ENCODE results near the gene TGFB3.
A peak's percentile ranks its signal among the peaks of the same experiment; 100 is the strongest.

TGFB3 gene

DNA sequence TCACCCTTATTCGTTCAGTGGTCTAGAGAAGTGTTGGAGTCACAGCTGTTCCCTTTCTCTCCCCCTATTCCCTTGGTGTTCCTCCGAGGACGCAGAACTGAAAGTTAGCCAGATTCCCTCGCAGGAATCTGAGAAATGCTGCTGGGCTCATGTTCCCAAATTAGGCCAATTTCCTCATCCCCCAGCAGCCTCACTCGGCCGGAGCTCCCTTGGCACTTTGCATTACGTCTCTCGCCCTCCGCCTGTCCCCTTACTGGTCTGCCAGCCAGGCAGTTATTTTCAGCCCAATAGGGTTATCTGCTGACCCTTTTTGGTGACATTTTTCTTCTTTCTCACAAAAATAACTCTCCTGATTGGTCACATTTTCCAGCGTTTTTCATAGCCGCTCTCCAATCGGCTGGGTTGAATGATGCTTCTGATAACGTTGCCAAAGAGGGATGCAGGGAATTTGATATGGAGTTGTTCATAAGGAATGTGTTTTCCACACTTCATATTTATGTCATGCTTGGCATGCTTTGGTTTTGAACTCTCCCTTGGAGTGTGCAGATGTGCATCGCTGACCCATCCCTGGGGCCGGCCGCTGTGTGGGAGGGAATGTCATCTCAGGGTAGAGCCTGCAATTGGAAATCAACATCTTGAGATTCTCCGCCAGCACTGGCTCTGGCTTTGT is 13.7 kb upstream of the TGFB3 start:
- TF ChIP-seq, protein P1, sequence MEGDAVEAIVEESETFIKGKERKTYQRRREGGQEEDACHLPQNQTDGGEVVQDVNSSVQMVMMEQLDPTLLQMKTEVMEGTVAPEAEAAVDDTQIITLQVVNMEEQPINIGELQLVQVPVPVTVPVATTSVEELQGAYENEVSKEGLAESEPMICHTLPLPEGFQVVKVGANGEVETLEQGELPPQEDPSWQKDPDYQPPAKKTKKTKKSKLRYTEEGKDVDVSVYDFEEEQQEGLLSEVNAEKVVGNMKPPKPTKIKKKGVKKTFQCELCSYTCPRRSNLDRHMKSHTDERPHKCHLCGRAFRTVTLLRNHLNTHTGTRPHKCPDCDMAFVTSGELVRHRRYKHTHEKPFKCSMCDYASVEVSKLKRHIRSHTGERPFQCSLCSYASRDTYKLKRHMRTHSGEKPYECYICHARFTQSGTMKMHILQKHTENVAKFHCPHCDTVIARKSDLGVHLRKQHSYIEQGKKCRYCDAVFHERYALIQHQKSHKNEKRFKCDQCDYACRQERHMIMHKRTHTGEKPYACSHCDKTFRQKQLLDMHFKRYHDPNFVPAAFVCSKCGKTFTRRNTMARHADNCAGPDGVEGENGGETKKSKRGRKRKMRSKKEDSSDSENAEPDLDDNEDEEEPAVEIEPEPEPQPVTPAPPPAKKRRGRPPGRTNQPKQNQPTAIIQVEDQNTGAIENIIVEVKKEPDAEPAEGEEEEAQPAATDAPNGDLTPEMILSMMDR (IDR thresholded peaks at IDR 0.05): no peak
- H3K27ac ChIP-seq: peak overlapping the region; percentile 81 to 87
- H3K27me3 ChIP-seq: no peaks in the 10 kb centered on the region
- intact Hi-C loops (cut with DNase I; ENCODE audit: low total_unique reads): no loop called here
- H3K9me3 ChIP-seq: no peaks in the 10 kb centered on the region
- peaks cover 0 to 66% (median 29%) of the 10 kb centered on the region in 4 donors for H3K4me1 ChIP-seq
- DNase-seq: peak; percentile 71 to 92
- peaks cover 0 to 34% (median under 1%) of the 10 kb centered on the region in 3 donors for H3K36me3 ChIP-seq
- H3K4me3 ChIP-seq: peak overlapping the region; percentile 29 to 37

DNA sequence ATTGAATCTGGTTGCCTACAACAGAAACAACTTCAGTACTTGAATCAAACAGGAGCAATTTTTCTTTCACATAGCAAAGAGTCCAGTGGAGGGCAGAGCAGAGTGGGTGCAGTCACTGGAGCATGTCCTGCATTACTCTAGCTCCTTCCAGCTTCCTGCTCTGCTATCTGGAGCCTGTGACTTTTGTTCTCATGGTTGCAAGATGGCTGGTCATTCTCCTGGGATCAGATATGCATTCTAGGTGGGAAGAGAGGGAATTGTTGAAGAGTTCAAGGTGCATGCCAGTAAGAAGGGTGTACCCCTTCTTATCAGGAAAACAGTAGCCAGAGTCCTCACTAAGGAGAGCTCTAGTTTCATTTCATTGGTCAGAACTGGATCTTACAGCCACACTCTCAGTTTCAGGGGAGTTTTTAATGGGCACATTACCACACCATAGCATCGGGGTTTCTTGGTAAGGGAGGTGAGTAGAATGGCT is 11.8 kb upstream of the TGFB3 start:
- TF ChIP-seq, protein P1 (IDR thresholded peaks at IDR 0.05): no peak
- Histone ChIP-seq H3K4me1 (peaks cover 0 to 78% (median 38%) of the 10 kb centered on the region in 4 donors), H3K27ac (peak overlapping the region; percentile 21 to 87), H3K4me3 (no peak overlapping the region), H3K36me3 (peaks cover 0 to 33% (median 0%) of the 10 kb centered on the region in 3 donors), H3K9me3 (no peaks in the 10 kb centered on the region), H3K27me3 (no peaks in the 10 kb centered on the region)
- DNase-seq: no peak
- intact Hi-C loops (cut with DNase I; ENCODE audit: low total_unique reads): no loop called here

DNA sequence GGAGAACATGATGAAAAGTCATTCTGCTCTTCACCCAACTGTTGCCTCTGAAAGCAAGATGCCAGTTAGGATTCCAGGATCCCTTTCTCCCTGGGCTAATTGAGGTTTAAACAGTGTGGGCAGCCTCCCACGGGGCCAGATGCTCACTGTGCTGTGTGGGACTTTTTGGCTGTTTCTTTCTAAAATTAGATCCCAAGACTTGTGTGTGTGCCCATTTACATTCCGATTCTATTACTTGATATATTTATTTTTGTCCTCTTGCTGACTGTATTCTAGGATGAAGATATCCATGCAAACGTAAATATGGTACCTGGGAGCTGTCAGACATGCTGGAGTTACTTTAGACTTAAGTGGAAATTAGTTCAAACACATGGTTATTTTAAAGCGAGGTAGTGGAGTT is 10.0 kb upstream of the TGFB3 start:
- Histone ChIP-seq H3K36me3 (peaks cover 0 to 16% (median 0%) of the 10 kb centered on the region in 3 donors), H3K27ac (peak overlapping the region; percentile 41 to 49), H3K27me3 (no peaks in the 10 kb centered on the region), H3K4me1 (peaks cover 0 to 89% (median 46%) of the 10 kb centered on the region in 4 donors), H3K4me3 (no peak overlapping the region), H3K9me3 (no peaks in the 10 kb centered on the region)
- DNase-seq: no peak
- TF ChIP-seq, protein P1 (IDR thresholded peaks at IDR 0.05): no peak
- intact Hi-C loops (cut with DNase I; ENCODE audit: low total_unique reads): no loop called here

DNA sequence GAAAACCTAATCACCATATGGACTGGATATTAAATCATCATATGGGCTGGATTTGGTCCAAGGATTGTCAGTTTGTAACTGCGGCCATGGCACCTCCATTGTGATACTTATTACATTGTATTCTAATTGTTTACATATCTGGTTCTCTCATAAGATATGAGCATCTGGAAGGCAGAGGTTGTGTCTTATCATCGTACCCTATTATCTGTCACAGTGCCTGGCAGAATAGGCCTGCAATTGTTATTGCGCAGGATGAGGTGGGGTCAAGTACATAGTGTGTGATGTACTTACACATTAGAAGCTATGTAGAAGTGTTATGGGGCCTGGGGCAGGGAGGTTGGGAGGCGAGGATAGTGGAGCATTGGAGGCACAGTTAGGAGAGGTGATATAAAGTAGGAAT is 8.5 kb upstream of the TGFB3 start:
- Histone ChIP-seq H3K36me3 (peaks cover 0 to 16% (median 0%) of the 10 kb centered on the region in 3 donors), H3K4me1 (peaks cover 0 to 84% (median 47%) of the 10 kb centered on the region in 4 donors), H3K9me3 (no peaks in the 10 kb centered on the region), H3K4me3 (no peak overlapping the region), H3K27me3 (no peaks in the 10 kb centered on the region), H3K27ac (peak overlapping the region; percentile 41 to 49)
- intact Hi-C loops (cut with DNase I; ENCODE audit: low total_unique reads): no loop called here
- TF ChIP-seq, protein P1 (IDR thresholded peaks at IDR 0.05): no peak
- no peak for DNase-seq

DNA sequence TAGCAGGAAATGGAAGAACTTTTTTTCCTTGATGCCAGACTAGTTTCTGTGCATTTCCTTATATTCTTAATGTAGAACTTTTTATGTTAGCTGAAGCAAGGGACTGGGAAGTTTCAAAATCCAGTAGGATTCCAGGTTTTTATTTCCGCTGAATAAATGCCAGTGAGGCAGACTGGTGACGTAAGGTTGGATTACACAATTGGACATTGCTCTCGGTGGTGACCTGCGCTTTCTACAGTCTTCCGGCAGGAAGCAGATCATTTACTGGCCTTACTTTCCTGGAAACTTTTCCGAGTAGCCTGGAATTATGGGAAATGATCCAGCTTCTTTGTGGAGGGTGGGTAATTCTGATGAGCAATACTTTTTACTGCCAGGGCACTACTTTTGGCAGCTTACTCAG is 7.3 kb upstream of the TGFB3 start:
- DNase-seq: peak; percentile 57 to 75
- intact Hi-C loops (cut with DNase I; ENCODE audit: low total_unique reads): no loop called here
- H3K36me3 ChIP-seq: peaks cover 0 to 12% (median 0%) of the 10 kb centered on the region in 3 donors

More for the DNA sequence above, 7.3 kb upstream of the TGFB3 start:
- TF ChIP-seq, protein P1 (IDR thresholded peaks at IDR 0.05): no peak
- Histone ChIP-seq H3K27me3 (no peaks in the 10 kb centered on the region), H3K4me1 (peaks cover 0 to 78% (median 42%) of the 10 kb centered on the region in 4 donors), H3K4me3 (no peak overlapping the region), H3K9me3 (no peaks in the 10 kb centered on the region), H3K27ac (peak overlapping the region; percentile 34 to 41)

All from tibial artery (tissue), 4 donors.